Peyer's patch (tissue), 4 donors: Measurements from ENCODE around the gene HAUS1.

ENCODE experiments used
- CTCF ChIP-seq, 6 experiments: fragments of 450-650 bp in 4 of 6; fragments of 200-600 bp in 2 of 6; sonication (generic) in 1 of 6; IDR thresholded peaks; one replicate each; pipeline ENCODE4 v1.5.1; 2017 to 2019; ENCODE audit warnings: antibody characterized with exemption in 6 of 6, mild to moderate bottlenecking in 3 of 6, moderate library complexity in 1 of 6
- POLR2A ChIP-seq, 2 donors: fragments of 450-650 bp; IDR thresholded peaks; one replicate each; pipeline ENCODE4 v1.5.1; 2017; ENCODE audit warnings: antibody characterized with exemption in 2 of 2, mild to moderate bottlenecking in 2 of 2, moderate library complexity in 2 of 2

- TF ChIP-seq CTCF (IDR thresholded peaks at IDR 0.05) (no peak), POLR2A (IDR thresholded peaks at IDR 0.05) (no peak)
These were observed 59.8 kb downstream of the HAUS1 start for GRCh38 chr18:46163941-46164499.
